ENCODE measurements around the gene FAM222B. TPM values are rescaled to one million over a fixed set of nuclear protein-coding genes. Genes with fewer than 3 reads are reported as not detected.

FAM222B gene
- total and polyA plus RNA-seq, 12 donors: 4.9 to 18.3 (median 13.4) TPM

- Histone ChIP-seq H3K27me3 (no peaks in the 10 kb centered on the region), H3K4me1 (replicated peaks in 1 of 2) (no peaks in the 10 kb centered on the region), H3K4me3 (no peak overlapping the region), H3K36me3 (replicated peaks in 1 of 2) (peaks cover 0 to 52% of the 10 kb centered on the region in 2 donors), H3K9me3 (replicated peaks in 1 of 3) (no peaks in the 10 kb centered on the region), H3K27ac (no peak overlapping the region)
- DNase-seq: no peak
- no peak for TF ChIP-seq POLR2A (IDR thresholded peaks at IDR 0.05)
- no peak for TF ChIP-seq CTCF (IDR thresholded peaks at IDR 0.05)
- WGBS, 4 donors: 89 to 96% (median 93%) methylated on average over 4 of the region's 4 CpGs
- intact Hi-C loops (cut with DNase I): no loop called here
These were observed 42.8 kb upstream of the FAM222B start for GRCh38 chr17:28885363-28885762.

- H3K9me3 ChIP-seq (replicated peaks in 1 of 3): no peaks in the 10 kb centered on the region
- H3K36me3 ChIP-seq (replicated peaks in 1 of 2): peaks cover 0 to 64% of the 10 kb centered on the region in 2 donors
- no peaks in the 10 kb centered on the region for H3K4me1 ChIP-seq (replicated peaks in 1 of 2)
- no peaks in the 10 kb centered on the region for H3K27me3 ChIP-seq
- no peak for DNase-seq
- TF ChIP-seq CTCF (IDR thresholded peaks at IDR 0.05) (no peak), POLR2A (IDR thresholded peaks at IDR 0.05) (no peak)
- no peak overlapping the region for H3K4me3 ChIP-seq
- intact Hi-C loops (cut with DNase I): no loop called here
- H3K27ac ChIP-seq: no peak overlapping the region
- 88 to 91% (median 88%) methylated on average over 21 to 27 of the region's 27 CpGs for WGBS, 4 donors
These were observed 41.5 kb upstream of the FAM222B start for GRCh38 chr17:28883967-28884702.

GRCh38 chr17:28882154-28882895 lies 39.7 kb upstream of the FAM222B start:
- DNase-seq: no peak
- Histone ChIP-seq H3K36me3 (replicated peaks in 1 of 2) (peaks cover 0 to 69% of the 10 kb centered on the region in 2 donors), H3K9me3 (replicated peaks in 1 of 3) (no peaks in the 10 kb centered on the region), H3K4me3 (no peak overlapping the region), H3K27ac (no peak overlapping the region), H3K27me3 (no peaks in the 10 kb centered on the region), H3K4me1 (replicated peaks in 1 of 2) (no peaks in the 10 kb centered on the region)
- intact Hi-C loops (cut with DNase I): no loop called here
- TF ChIP-seq POLR2A (IDR thresholded peaks at IDR 0.05): no peak
- TF ChIP-seq CTCF (IDR thresholded peaks at IDR 0.05): no peak
- 93 to 100% (median 95%) methylated on average over 8 to 18 of the region's 18 CpGs for WGBS, 4 donors

GRCh38 chr17:28881533-28882056 lies 39.0 kb upstream of the FAM222B start:
- H3K4me3 ChIP-seq: no peak overlapping the region
- DNase-seq: no peak
- H3K27ac ChIP-seq: no peak overlapping the region
- H3K4me1 ChIP-seq (replicated peaks in 1 of 2): no peaks in the 10 kb centered on the region
- 80 to 97% (median 95%) methylated on average over 1 to 17 of the region's 17 CpGs for WGBS, 4 donors
- TF ChIP-seq CTCF (IDR thresholded peaks at IDR 0.05) (no peak), POLR2A (IDR thresholded peaks at IDR 0.05) (no peak)
- intact Hi-C loops (cut with DNase I): no loop called here
- no peaks in the 10 kb centered on the region for H3K27me3 ChIP-seq
- H3K9me3 ChIP-seq (replicated peaks in 1 of 3): no peaks in the 10 kb centered on the region
- peaks cover 0 to 69% of the 10 kb centered on the region in 2 donors for H3K36me3 ChIP-seq (replicated peaks in 1 of 2)
